Myometrial cell (primary cell): ENCODE results near the gene GAL. TPM values are rescaled to one million over a fixed set of nuclear protein-coding genes. Genes with fewer than 3 reads are reported as not detected.

Experiments used
- total RNA-seq: library from RNA; depleted of rRNA; stranded (reverse); fragments of >200 nt; gene quantifications from 2 replicates; pipeline ENCODE4 v1.2.3, GENCODE V29; 2015

GAL gene, protein sequence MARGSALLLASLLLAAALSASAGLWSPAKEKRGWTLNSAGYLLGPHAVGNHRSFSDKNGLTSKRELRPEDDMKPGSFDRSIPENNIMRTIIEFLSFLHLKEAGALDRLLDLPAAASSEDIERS
- 2.3 and 3.5 TPM in 2 replicates for total RNA-seq

DNA sequence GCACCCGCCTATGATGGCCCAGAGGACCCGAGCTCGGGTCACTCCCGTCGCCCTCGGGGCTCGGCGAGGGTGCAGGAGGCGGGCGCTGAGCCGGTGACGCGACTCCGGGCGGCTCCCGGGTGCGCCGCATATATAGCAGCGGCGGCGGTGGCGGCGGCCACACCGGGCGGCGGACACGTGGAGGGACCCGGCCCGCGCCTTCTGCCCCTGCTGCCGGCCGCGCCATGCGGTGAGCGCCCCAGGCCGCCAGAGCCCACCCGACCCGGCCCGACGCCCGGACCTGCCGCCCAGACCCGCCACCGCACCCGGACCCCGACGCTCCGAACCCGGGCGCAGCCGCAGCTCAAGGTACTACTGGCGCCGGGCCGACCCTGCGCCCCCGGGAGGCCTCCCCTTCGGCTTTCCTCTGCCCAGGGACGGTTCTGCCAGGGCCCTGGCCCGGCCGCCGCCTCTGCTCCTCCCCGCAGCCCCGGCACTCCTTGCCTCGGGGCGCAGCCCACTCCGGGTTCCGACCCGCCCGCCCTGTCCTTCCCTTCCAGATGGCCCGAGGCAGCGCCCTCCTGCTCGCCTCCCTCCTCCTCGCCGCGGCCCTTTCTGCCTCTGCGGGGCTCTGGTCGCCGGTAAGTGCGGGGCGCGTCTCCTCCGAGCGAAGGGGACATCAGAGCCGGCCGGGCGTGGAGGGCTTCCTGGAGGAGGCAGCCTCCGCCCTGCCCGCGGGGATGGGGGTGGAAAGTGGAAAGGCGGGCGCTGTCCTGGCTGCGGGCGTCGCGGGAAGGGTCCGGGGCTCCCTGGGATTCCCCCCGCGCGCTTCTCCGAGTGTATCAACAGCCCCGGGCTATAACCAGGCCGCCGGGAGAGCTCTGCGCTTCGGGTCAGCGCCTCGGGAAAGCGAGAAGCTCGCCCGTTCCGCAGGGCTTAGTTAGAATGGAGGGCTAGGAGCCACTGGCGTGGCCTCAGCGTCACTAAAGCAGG is at the start of gene GAL:
TSS of gene GAL (plus strand) at position 160 of the 972 bp plus-strand sequence. CDS start at position 540, 380 bp downstream.

Other genes with a start within 250 kb of the GAL start
- gene PPP6R3, start 223.8 kb upstream of the GAL start, total RNA-seq, result 60.0 and 74.4 TPM in 2 replicates
- gene TESMIN, start 67.0 kb downstream of the GAL start, total RNA-seq, result 1.9 and 6.6 TPM in 2 replicates
- 10.1 and 11.5 TPM in 2 replicates for gene CPT1A, start 157.4 kb downstream of the GAL start, total RNA-seq
- gene MRPL21, start 219.3 kb downstream of the GAL start, total RNA-seq, result 51.4 and 74.7 TPM in 2 replicates
- 7.8 and 26.6 TPM in 2 replicates for gene IGHMBP2, start 219.3 kb downstream of the GAL start, total RNA-seq